HL-60 (cell line): ENCODE data around the gene TMIE.
"Not testable (repeated sequence)": the region's sequence is repeated elsewhere in the genome, so short reads cannot be mapped to it uniquely, and the experiment has no call there.

Source experiments
- CTCF ChIP-seq: IDR thresholded peaks from one replicate; pipeline ENCODE4 v1.5.1; 2011; ENCODE audit warnings: low read length, control low read depth, inconsistent platforms; ENCODE audit not compliant: insufficient read depth
- GABPA ChIP-seq: IDR thresholded peaks from 2 replicates; pipeline ENCODE4 v1.6.1; 2012; ENCODE audit warnings: low read depth
- POLR2AphosphoS5 ChIP-seq: IDR thresholded peaks from 2 replicates; pipeline ENCODE4 v1.6.1; 2012; ENCODE audit warnings: low read depth
- REST ChIP-seq: IDR thresholded peaks from 2 replicates; pipeline ENCODE4 v1.6.1; 2012; ENCODE audit warnings: low read depth; ENCODE audit not compliant: insufficient replicate concordance
- SPI1 ChIP-seq: IDR thresholded peaks from 2 replicates; pipeline ENCODE4 v1.6.1; 2012; ENCODE audit warnings: low read depth, mild to moderate bottlenecking, borderline replicate concordance

GRCh38 chr3:46739565-46739964 is 38.4 kb downstream of the TMIE start:
- TF ChIP-seq CTCF, GABPA, SPI1, POLR2AphosphoS5, REST: not testable (repeated sequence)
